Central memory CD8-positive, alpha-beta T cell (primary cell): ENCODE data around the gene CDH11.

Experiments
- ATAC-seq: fragments of 150-1000 bp; cut with Tn5 transposase; replicated peaks from 2 replicates; pipeline ENCODE4 v1.10.0; 2022; ENCODE audit warnings: mild to moderate bottlenecking, moderate FRiP score, moderate number of reproducible peaks; ENCODE audit not compliant: poor library complexity, severe bottlenecking; ENCODE audit errors: extremely low read depth
- DNase-seq, 2 donors: peaks; one replicate each; pipeline ENCODE4 v3.0.0; 2021; ENCODE audit warnings: low spot score in 2 of 2
- H3K27ac Mint-ChIP-seq: one replicate; pipeline ENCODE4 v1.8.0; 2022; ENCODE audit warnings: low read depth, mild to moderate bottlenecking, moderate library complexity, mixed read lengths
- H3K27me3 Mint-ChIP-seq: one replicate; pipeline ENCODE4 v1.8.0; 2022; ENCODE audit warnings: mixed read lengths
- H3K36me3 Mint-ChIP-seq: one replicate; pipeline ENCODE4 v1.8.0; 2022; ENCODE audit warnings: mild to moderate bottlenecking, moderate library complexity, mixed read lengths; ENCODE audit not compliant: insufficient read depth
- H3K4me1 Mint-ChIP-seq: one replicate; pipeline ENCODE4 v1.8.0; 2022; ENCODE audit warnings: mixed read lengths
- H3K4me3 Mint-ChIP-seq: one replicate; pipeline ENCODE4 v1.8.0; 2022; ENCODE audit warnings: mild to moderate bottlenecking, moderate library complexity, mixed read lengths
- H3K9me3 Mint-ChIP-seq: one replicate; pipeline ENCODE4 v1.8.0; 2022; ENCODE audit warnings: mixed read lengths

Gene CDH11

GRCh38 chr16:64974381-64974780 is 147.5 kb downstream of the CDH11 start:
- peaks cover 6% of the 10 kb centered on the region for H3K9me3 Mint-ChIP-seq
- no peaks in the 10 kb centered on the region for H3K27me3 Mint-ChIP-seq
- no peak for ATAC-seq
- no peak for DNase-seq
- H3K27ac Mint-ChIP-seq = no peak overlapping the region
- no peak overlapping the region for H3K4me3 Mint-ChIP-seq
- H3K4me1 Mint-ChIP-seq = no peaks in the 10 kb centered on the region
- H3K36me3 Mint-ChIP-seq = no peaks in the 10 kb centered on the region

DNA sequence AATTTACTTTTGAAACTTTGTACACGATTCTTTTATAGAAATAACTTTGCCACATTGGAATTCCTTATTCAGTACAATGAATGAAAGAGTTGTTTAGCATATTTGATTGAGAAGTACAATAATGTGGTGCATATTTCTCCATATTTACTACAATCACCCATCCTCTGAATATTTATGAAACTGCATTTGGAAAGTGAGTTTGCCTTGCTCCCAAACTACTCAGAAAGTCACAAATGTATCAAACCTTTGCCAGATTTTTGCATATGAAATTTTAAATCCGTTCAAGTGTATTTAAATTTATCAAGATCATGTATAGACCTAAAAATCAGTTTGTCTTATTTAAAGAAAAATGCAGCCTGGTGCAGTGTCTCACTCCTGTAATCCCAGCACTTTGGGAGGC is 148.7 kb downstream of the CDH11 start:
- peaks cover 9% of the 10 kb centered on the region for H3K9me3 Mint-ChIP-seq
- H3K4me1 Mint-ChIP-seq = no peaks in the 10 kb centered on the region
- ATAC-seq (no peak), DNase-seq (no peak)
- no peak overlapping the region for H3K27ac Mint-ChIP-seq
- no peaks in the 10 kb centered on the region for H3K27me3 Mint-ChIP-seq
- no peak overlapping the region for H3K4me3 Mint-ChIP-seq
- no peaks in the 10 kb centered on the region for H3K36me3 Mint-ChIP-seq

- ATAC-seq (no peak), DNase-seq (no peak)
- H3K27me3 Mint-ChIP-seq = no peaks in the 10 kb centered on the region
- H3K9me3 Mint-ChIP-seq = peaks cover 11% of the 10 kb centered on the region
- H3K36me3 Mint-ChIP-seq = no peaks in the 10 kb centered on the region
- H3K27ac Mint-ChIP-seq = no peak overlapping the region
- H3K4me1 Mint-ChIP-seq = no peaks in the 10 kb centered on the region
- H3K4me3 Mint-ChIP-seq = no peak overlapping the region
These were observed 150.7 kb downstream of the CDH11 start for GRCh38 chr16:64971171-64971570.

DNA sequence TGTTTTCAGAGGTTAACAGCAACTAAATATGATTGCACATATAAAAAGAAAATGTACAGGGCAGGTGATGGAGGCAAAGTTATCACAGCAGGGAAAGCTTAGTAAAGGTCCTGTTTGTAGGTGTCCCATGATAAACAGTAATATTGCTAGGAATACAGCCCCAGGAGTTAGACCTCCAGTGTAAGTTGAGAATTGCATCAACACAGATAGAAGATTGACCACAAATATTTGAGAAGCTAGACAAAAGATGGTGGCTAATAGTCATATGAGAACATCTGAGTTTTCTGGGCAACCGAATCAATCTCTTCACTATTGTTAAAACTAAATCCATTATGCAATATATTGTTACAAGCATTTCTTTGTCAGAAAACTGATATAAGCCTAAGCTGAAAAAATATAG is 152.6 kb downstream of the CDH11 start:
- Mint-ChIP-seq H3K4me1 (no peaks in the 10 kb centered on the region), H3K36me3 (no peaks in the 10 kb centered on the region), H3K27me3 (no peaks in the 10 kb centered on the region), H3K4me3 (no peak overlapping the region), H3K9me3 (peaks cover 4% of the 10 kb centered on the region), H3K27ac (no peak overlapping the region)
- DNase-seq (no peak), ATAC-seq (no peak)

- peaks cover 2% of the 10 kb centered on the region for H3K36me3 Mint-ChIP-seq
- H3K27ac Mint-ChIP-seq = no peak overlapping the region
- ATAC-seq (no peak), DNase-seq (no peak)
- H3K4me3 Mint-ChIP-seq = no peak overlapping the region
- H3K9me3 Mint-ChIP-seq = peaks cover 10% of the 10 kb centered on the region
- no peaks in the 10 kb centered on the region for H3K27me3 Mint-ChIP-seq
- H3K4me1 Mint-ChIP-seq = no peaks in the 10 kb centered on the region
These were observed 153.3 kb downstream of the CDH11 start for GRCh38 chr16:64968539-64968938.

DNA sequence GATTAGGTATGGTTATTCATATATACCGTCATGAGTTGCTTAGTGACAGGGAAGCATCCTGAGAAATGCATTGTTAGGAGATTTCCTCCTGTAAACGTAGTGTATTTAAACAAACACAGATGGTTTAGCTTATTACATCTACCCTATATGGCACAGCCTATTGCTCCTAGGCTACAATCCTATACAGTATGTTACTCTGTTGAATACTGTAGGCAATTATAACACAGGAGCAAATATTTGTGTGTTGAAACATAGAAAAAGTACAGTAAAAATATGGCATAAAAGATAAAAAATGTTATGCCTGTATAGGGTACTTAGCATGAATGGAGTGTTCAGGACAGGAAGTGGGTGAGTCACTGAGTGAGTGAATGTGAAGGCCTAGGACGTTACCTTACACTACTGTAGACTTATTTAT is 157.7 kb downstream of the CDH11 start:
- Mint-ChIP-seq H3K36me3 (peaks cover 4% of the 10 kb centered on the region), H3K27me3 (no peaks in the 10 kb centered on the region), H3K9me3 (peaks cover 28% of the 10 kb centered on the region), H3K27ac (no peak overlapping the region), H3K4me3 (no peak overlapping the region), H3K4me1 (no peaks in the 10 kb centered on the region)
- ATAC-seq = no peak
- no peak for DNase-seq

- Mint-ChIP-seq H3K27ac (no peak overlapping the region), H3K9me3 (peaks cover 28% of the 10 kb centered on the region), H3K4me1 (no peaks in the 10 kb centered on the region), H3K36me3 (peaks cover 4% of the 10 kb centered on the region), H3K4me3 (no peak overlapping the region), H3K27me3 (no peaks in the 10 kb centered on the region)
- ATAC-seq = no peak
- DNase-seq = no peak
These were observed 159.1 kb downstream of the CDH11 start for GRCh38 chr16:64962786-64963185.

DNA sequence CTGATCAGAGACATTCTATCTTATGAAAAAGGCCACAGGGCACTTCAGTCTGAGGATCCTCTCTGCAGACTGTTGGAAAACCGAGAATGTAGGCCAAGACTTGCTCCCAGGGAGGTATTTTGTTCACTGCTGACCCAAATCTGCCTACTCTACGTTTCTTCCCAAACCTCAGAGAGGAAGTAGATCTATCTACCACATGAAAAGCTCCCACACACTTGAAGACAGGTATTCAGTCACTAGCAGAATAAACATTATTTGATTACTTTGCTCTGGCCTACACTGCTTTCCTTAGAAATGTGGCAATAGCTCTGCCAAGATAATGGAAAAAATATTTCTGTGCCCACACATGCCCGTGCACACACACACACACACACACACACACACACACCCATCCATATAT is 164.6 kb downstream of the CDH11 start:
- Mint-ChIP-seq H3K4me1 (no peaks in the 10 kb centered on the region), H3K9me3 (peaks cover 14% of the 10 kb centered on the region), H3K36me3 (peaks cover 2% of the 10 kb centered on the region), H3K27me3 (no peaks in the 10 kb centered on the region), H3K4me3 (no peak overlapping the region), H3K27ac (no peak overlapping the region)
- no peak for DNase-seq
- ATAC-seq = no peak

DNA sequence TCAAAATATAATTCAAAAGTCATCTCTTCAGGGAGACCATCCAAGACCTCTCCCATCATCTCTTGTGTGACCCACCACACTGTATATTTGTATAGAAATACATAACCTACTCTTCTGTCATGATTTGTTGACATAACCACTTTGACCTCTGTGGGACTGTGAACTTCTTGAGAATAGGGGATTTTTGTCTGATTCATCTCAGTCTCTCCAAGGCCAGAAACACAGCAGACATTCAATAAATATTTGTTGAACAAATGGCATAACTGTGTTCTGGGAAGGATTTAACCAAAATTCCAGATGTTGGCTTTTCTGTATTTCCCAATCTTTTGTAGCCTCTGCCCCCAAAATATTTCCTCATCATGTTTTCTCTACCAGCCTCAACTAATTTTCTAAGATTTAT is 169.7 kb downstream of the CDH11 start:
- Mint-ChIP-seq H3K27me3 (no peaks in the 10 kb centered on the region), H3K27ac (no peak overlapping the region), H3K36me3 (no peaks in the 10 kb centered on the region), H3K4me3 (no peak overlapping the region), H3K4me1 (no peaks in the 10 kb centered on the region), H3K9me3 (peaks cover 16% of the 10 kb centered on the region)
- ATAC-seq (no peak), DNase-seq (no peak)

GRCh38 chr16:64951193-64951592 is 170.7 kb downstream of the CDH11 start:
- Mint-ChIP-seq H3K27me3 (no peaks in the 10 kb centered on the region), H3K9me3 (peaks cover 16% of the 10 kb centered on the region), H3K4me3 (no peak overlapping the region), H3K27ac (no peak overlapping the region), H3K36me3 (no peaks in the 10 kb centered on the region), H3K4me1 (no peaks in the 10 kb centered on the region)
- ATAC-seq (no peak), DNase-seq (no peak)

GRCh38 chr16:64950731-64951130 is 171.1 kb downstream of the CDH11 start:
- Mint-ChIP-seq H3K27ac (no peak overlapping the region), H3K9me3 (peaks cover 16% of the 10 kb centered on the region), H3K36me3 (no peaks in the 10 kb centered on the region), H3K4me3 (no peak overlapping the region), H3K27me3 (no peaks in the 10 kb centered on the region), H3K4me1 (no peaks in the 10 kb centered on the region)
- DNase-seq (no peak), ATAC-seq (no peak)

DNA sequence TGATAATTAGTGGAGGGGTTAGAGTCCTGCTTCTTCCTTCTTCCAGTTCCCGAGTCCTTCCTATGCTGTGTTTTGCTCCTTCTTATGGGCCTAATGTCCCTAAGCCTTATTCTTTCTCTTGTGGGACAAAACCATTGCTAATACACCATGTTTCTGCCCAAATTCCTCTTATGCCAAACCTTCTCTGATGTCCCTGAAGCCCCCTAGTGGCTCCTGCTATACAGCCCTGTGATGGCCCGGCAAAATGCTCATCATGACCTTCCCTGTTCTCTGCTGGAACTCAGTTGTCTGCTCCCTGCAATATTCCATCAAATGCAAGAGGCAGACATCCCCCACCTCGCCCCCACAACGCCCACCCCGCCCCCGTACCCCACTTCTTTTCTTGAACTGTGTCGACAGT is 171.6 kb downstream of the CDH11 start:
- Mint-ChIP-seq H3K4me1 (no peaks in the 10 kb centered on the region), H3K36me3 (no peaks in the 10 kb centered on the region), H3K9me3 (peaks cover 16% of the 10 kb centered on the region), H3K27me3 (no peaks in the 10 kb centered on the region), H3K27ac (no peak overlapping the region), H3K4me3 (no peak overlapping the region)
- DNase-seq = no peak
- ATAC-seq = no peak

GRCh38 chr16:64948056-64948455 is 173.8 kb downstream of the CDH11 start:
- no peaks in the 10 kb centered on the region for H3K36me3 Mint-ChIP-seq
- H3K4me3 Mint-ChIP-seq = no peak overlapping the region
- H3K27me3 Mint-ChIP-seq = no peaks in the 10 kb centered on the region
- DNase-seq (no peak), ATAC-seq (no peak)
- peaks cover 34% of the 10 kb centered on the region for H3K9me3 Mint-ChIP-seq
- no peaks in the 10 kb centered on the region for H3K4me1 Mint-ChIP-seq
- H3K27ac Mint-ChIP-seq = no peak overlapping the region

- ATAC-seq = no peak
- Mint-ChIP-seq H3K27me3 (no peaks in the 10 kb centered on the region), H3K9me3 (peaks cover 34% of the 10 kb centered on the region), H3K36me3 (no peaks in the 10 kb centered on the region), H3K27ac (no peak overlapping the region), H3K4me3 (no peak overlapping the region), H3K4me1 (no peaks in the 10 kb centered on the region)
- DNase-seq = no peak
These were observed 174.2 kb downstream of the CDH11 start for GRCh38 chr16:64947651-64948050.
